Left lung (tissue), 10 donors: ENCODE results near the gene MIGA2. TPM values are rescaled to one million over a fixed set of nuclear protein-coding genes. Genes with fewer than 3 reads are reported as not detected.

Source experiments
- ATAC-seq: fragments of 200-7000 bp; cut with Tn5 transposase; one replicate; pipeline ENCODE4 v1.9.1; 2020; ENCODE audit warnings: moderate library complexity
- DNase-seq, 4 donors: peaks; one replicate each; pipeline ENCODE4 v3.0.0-alpha.2; 2013 to 2020
- H3K27ac ChIP-seq, 2 donors: fragments of 200-600 bp; sonication (generic) in 1 of 2; one replicate each; pipeline versions ENCODE4 v1.5.0 to v1.8.0; 2020 to 2021
- H3K27me3 ChIP-seq, 2 donors: fragments of 200-600 bp; sonication (generic) in 1 of 2; one replicate each; pipeline versions ENCODE4 v1.5.0 to v1.8.0; 2020 to 2021
- H3K36me3 ChIP-seq, 2 donors: fragments of 200-600 bp; sonication (generic) in 1 of 2; one replicate each; pipeline versions ENCODE4 v1.5.0 to v1.8.0; 2020 to 2021
- H3K4me1 ChIP-seq, 2 donors: fragments of 200-600 bp; one replicate each; pipeline ENCODE4 v1.8.0; 2021
- H3K4me3 ChIP-seq, 2 donors: fragments of 200-600 bp; sonication (generic) in 1 of 2; one replicate each; pipeline versions ENCODE4 v1.5.0 to v1.8.0; 2020 to 2021; ENCODE audit warnings: mild to moderate bottlenecking in 1 of 2
- H3K9me3 ChIP-seq, 2 donors: fragments of 200-600 bp; sonication (generic) in 1 of 2; one replicate each; pipeline versions ENCODE4 v1.5.0 to v1.8.0; 2020 to 2021
- CTCF ChIP-seq, 2 donors: fragments of 200-600 bp; sonication (generic) in 1 of 2; IDR thresholded peaks; one replicate each; pipeline versions ENCODE4 v1.5.0 to v1.8.0; 2021; ENCODE audit warnings: antibody characterized with exemption in 2 of 2
- intact Hi-C, 2 donors: fragments of 100-400 bp; cut with DNase I; formaldehyde crosslinking; loops; one replicate each; pipeline versions ENCODE4 v1.11.2 to v1.14.2; 2022
- polyA plus RNA-seq, 6 donors: library from polyadenylated mRNA; unstranded; fragments of 120-200 nt; gene quantifications; one replicate each; pipeline ENCODE4 v1.2.1, GENCODE V29; 2013; ENCODE audit not compliant: insufficient read length in 6 of 6
- total RNA-seq, 2 donors: library from RNA; stranded (reverse); fragmentation: NEBNext Ultra II Directional; extraction: Animal tissue kit (Norgen Biotek cat#: 25700); gene quantifications; one replicate each; pipeline ENCODE4 v1.2.1, GENCODE V29; 2021
- donor health status: DM: no; HTN: yes; CAD: no.
- donor health status: DM: no; HTN: no; CAD: no.

The MIGA2 gene
- total and polyA plus RNA-seq, 8 donors, result 15.9 to 28.6 (median 19.3) TPM

- H3K4me1 ChIP-seq, result no peaks in the 10 kb centered on the region
- peaks cover 0 to 89% of the 10 kb centered on the region in 2 donors for H3K36me3 ChIP-seq
- H3K27ac ChIP-seq, result no peak overlapping the region
- no peaks in the 10 kb centered on the region for H3K9me3 ChIP-seq
- ATAC-seq, result no peak
- no peak for TF ChIP-seq CTCF (IDR thresholded peaks at IDR 0.05)
- intact Hi-C loops, result no loop called here
- no peak overlapping the region for H3K4me3 ChIP-seq
- H3K27me3 ChIP-seq, result no peaks in the 10 kb centered on the region
- peak in 1 of 4 donors; percentile 61 for DNase-seq
These were observed 24.7 kb upstream of the MIGA2 start for GRCh38 chr9:129011761-129012181.

DNA sequence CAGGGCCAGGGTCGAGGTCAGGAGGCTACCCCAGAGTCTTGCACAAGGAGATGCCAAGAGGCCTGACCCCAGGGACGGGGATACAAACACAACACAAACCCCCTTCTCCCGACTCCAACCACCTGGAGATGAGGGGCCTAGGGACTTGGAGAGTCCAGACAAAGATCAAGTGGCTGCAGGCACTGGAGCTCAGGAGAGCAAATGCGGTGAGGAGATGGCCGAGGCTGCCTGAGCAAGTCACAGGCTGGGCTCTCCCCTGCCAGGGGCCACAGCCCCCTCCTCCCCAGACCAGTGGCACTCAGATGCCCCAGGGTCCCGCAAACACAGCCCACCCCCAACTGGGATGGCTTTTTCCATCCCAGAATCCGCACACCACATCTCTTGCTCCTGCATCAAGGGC, 24.1 kb upstream of the MIGA2 start:
- Histone ChIP-seq H3K27ac (no peak overlapping the region), H3K9me3 (no peaks in the 10 kb centered on the region), H3K4me1 (no peaks in the 10 kb centered on the region), H3K4me3 (no peak overlapping the region), H3K27me3 (no peaks in the 10 kb centered on the region), H3K36me3 (peaks cover 0 to 84% of the 10 kb centered on the region in 2 donors)
- ATAC-seq, result no peak
- no peak for TF ChIP-seq CTCF (IDR thresholded peaks at IDR 0.05)
- no peak for DNase-seq
- intact Hi-C loops, result no loop called here

- intact Hi-C loops, result no loop called here
- TF ChIP-seq CTCF (IDR thresholded peaks at IDR 0.05), result no peak
- no peak for DNase-seq
- Histone ChIP-seq H3K4me1 (no peaks in the 10 kb centered on the region), H3K4me3 (no peak overlapping the region), H3K36me3 (peaks cover 0 to 82% of the 10 kb centered on the region in 2 donors), H3K9me3 (no peaks in the 10 kb centered on the region), H3K27me3 (no peaks in the 10 kb centered on the region), H3K27ac (no peak overlapping the region)
- no peak for ATAC-seq
These were observed 23.5 kb upstream of the MIGA2 start for GRCh38 chr9:129012893-129013448.

- Histone ChIP-seq H3K36me3 (peaks cover 0 to 82% of the 10 kb centered on the region in 2 donors), H3K27ac (no peak overlapping the region), H3K27me3 (no peaks in the 10 kb centered on the region), H3K4me3 (no peak overlapping the region), H3K4me1 (no peaks in the 10 kb centered on the region), H3K9me3 (no peaks in the 10 kb centered on the region)
- intact Hi-C loops, result no loop called here
- DNase-seq (no peak), ATAC-seq (no peak)
- TF ChIP-seq CTCF (IDR thresholded peaks at IDR 0.05), result no peak
These were observed 22.8 kb upstream of the MIGA2 start for GRCh38 chr9:129013674-129014073.

- TF ChIP-seq CTCF (IDR thresholded peaks at IDR 0.05), result no peak
- Histone ChIP-seq H3K4me3 (no peak overlapping the region), H3K36me3 (peaks cover 0 to 82% of the 10 kb centered on the region in 2 donors), H3K27ac (no peak overlapping the region), H3K4me1 (no peaks in the 10 kb centered on the region), H3K27me3 (no peaks in the 10 kb centered on the region), H3K9me3 (no peaks in the 10 kb centered on the region)
- intact Hi-C loops, result no loop called here
- DNase-seq (no peak), ATAC-seq (no peak)
These were observed 22.3 kb upstream of the MIGA2 start for GRCh38 chr9:129014124-129014523.
